Left ventricle myocardium superior (tissue), 1 donor: ENCODE results near the gene AJAP1. TPM values are rescaled to one million over a fixed set of nuclear protein-coding genes. Genes with fewer than 3 reads are reported as not detected.

Source experiments
- ATAC-seq: fragments of 200-7000 bp; cut with Tn5 transposase; one replicate; pipeline ENCODE4 v1.9.1; 2020; ENCODE audit warnings: mild to moderate bottlenecking, moderate library complexity
- DNase-seq: peaks from one replicate; pipeline ENCODE4 v3.0.0-alpha.2; 2020
- intact Hi-C: fragments of 100-400 bp; cut with micrococcal nuclease; formaldehyde crosslinking; loops from one replicate; pipeline ENCODE4 v1.11.0; 2022
- total RNA-seq: library from RNA; stranded (reverse); fragmentation: NEBNext Ultra II Directional; extraction: Animal tissue kit (Norgen Biotek cat#: 25700); gene quantifications from one replicate; pipeline ENCODE4 v1.2.1, GENCODE V29; 2021
- donor health status: DM: no; HTN: yes; CAD: no; lungs with severe emphysema.

The AJAP1 gene
- total RNA-seq, 1 donor from 2014 or later: 0.05 TPM

GRCh38 chr1:4755301-4755845, 101.0 kb downstream of the AJAP1 start:
- no peak for DNase-seq
- intact Hi-C loops: no loop called here
- ATAC-seq: no peak

GRCh38 chr1:4755864-4756504, 101.6 kb downstream of the AJAP1 start:
- DNase-seq (no peak), ATAC-seq (no peak)
- intact Hi-C loops: no loop called here

GRCh38 chr1:4756851-4757580, 102.6 kb downstream of the AJAP1 start:
- intact Hi-C loops: no loop called here
- ATAC-seq (no peak), DNase-seq (no peak)

GRCh38 chr1:4759671-4760070, 105.3 kb downstream of the AJAP1 start:
- DNase-seq (no peak), ATAC-seq (no peak)
- intact Hi-C loops: no loop called here

- no peak for ATAC-seq
- intact Hi-C loops: no loop called here
- DNase-seq: no peak
These were observed 105.7 kb downstream of the AJAP1 start for GRCh38 chr1:4760088-4760487.

- ATAC-seq (no peak), DNase-seq (no peak)
- intact Hi-C loops: no loop called here
These were observed 106.9 kb downstream of the AJAP1 start for GRCh38 chr1:4761324-4761723.

- intact Hi-C loops: no loop called here
- DNase-seq (no peak), ATAC-seq (no peak)
These were observed 107.7 kb downstream of the AJAP1 start for GRCh38 chr1:4762146-4762545.

- ATAC-seq: no peak
- intact Hi-C loops: no loop called here
These were observed 112.9 kb downstream of the AJAP1 start for GRCh38 chr1:4767308-4767707.

GRCh38 chr1:4768553-4768952, 114.1 kb downstream of the AJAP1 start:
- DNase-seq (no peak), ATAC-seq (no peak)
- intact Hi-C loops: no loop called here

More at GRCh38 chr1:4767308-4767707, 112.9 kb downstream of the AJAP1 start:
- no peak for DNase-seq

- ATAC-seq: no peak
- no peak for DNase-seq
These were observed 115.3 kb downstream of the AJAP1 start for GRCh38 chr1:4769516-4770280.

GRCh38 chr1:4770713-4771112, 116.3 kb downstream of the AJAP1 start:
- intact Hi-C loops: no loop called here
- ATAC-seq: no peak
- no peak for DNase-seq

More at GRCh38 chr1:4769516-4770280, 115.3 kb downstream of the AJAP1 start:
- intact Hi-C loops: no loop called here

GRCh38 chr1:4771267-4771666, 116.9 kb downstream of the AJAP1 start:
- intact Hi-C loops: no loop called here
- ATAC-seq: no peak
- no peak for DNase-seq

- intact Hi-C loops: no loop called here
- ATAC-seq (no peak), DNase-seq (no peak)
These were observed 117.3 kb downstream of the AJAP1 start for GRCh38 chr1:4771721-4772120.

GRCh38 chr1:4772294-4773010, 118.0 kb downstream of the AJAP1 start:
- ATAC-seq: no peak
- DNase-seq: no peak
- intact Hi-C loops: no loop called here

GRCh38 chr1:4773226-4773625, 118.8 kb downstream of the AJAP1 start:
- intact Hi-C loops: no loop called here
- no peak for ATAC-seq

GRCh38 chr1:4775506-4775905, 121.1 kb downstream of the AJAP1 start:
- no peak for DNase-seq
- ATAC-seq: no peak
- intact Hi-C loops: no loop called here

More at GRCh38 chr1:4773226-4773625, 118.8 kb downstream of the AJAP1 start:
- DNase-seq: no peak

- ATAC-seq: peak; percentile 52
- no peak for DNase-seq
- intact Hi-C loops: no loop called here
These were observed 123.6 kb downstream of the AJAP1 start for GRCh38 chr1:4778056-4778455.

- DNase-seq (no peak), ATAC-seq (no peak)
- intact Hi-C loops: no loop called here
These were observed 127.2 kb downstream of the AJAP1 start for GRCh38 chr1:4781646-4782045.

GRCh38 chr1:4784761-4785160, 130.4 kb downstream of the AJAP1 start:
- ATAC-seq (no peak), DNase-seq (no peak)
- intact Hi-C loops: no loop called here
